Fibroblast of skin of abdomen (primary cell): Measurements from ENCODE around the gene ASF1B.
A peak's percentile ranks its signal among the peaks of the same experiment; 100 is the strongest.
"Not testable (repeated sequence)": the region's sequence is repeated elsewhere in the genome, so short reads cannot be mapped to it uniquely, and the experiment has no call there.

Experiments used
- DNase-seq: peaks from one replicate; pipeline ENCODE4 v3.0.0-alpha.2; 2013

Gene ASF1B

GRCh38 chr19:14159059-14159458 is 22.7 kb upstream of the ASF1B start:
- DNase-seq = no peak

DNA sequence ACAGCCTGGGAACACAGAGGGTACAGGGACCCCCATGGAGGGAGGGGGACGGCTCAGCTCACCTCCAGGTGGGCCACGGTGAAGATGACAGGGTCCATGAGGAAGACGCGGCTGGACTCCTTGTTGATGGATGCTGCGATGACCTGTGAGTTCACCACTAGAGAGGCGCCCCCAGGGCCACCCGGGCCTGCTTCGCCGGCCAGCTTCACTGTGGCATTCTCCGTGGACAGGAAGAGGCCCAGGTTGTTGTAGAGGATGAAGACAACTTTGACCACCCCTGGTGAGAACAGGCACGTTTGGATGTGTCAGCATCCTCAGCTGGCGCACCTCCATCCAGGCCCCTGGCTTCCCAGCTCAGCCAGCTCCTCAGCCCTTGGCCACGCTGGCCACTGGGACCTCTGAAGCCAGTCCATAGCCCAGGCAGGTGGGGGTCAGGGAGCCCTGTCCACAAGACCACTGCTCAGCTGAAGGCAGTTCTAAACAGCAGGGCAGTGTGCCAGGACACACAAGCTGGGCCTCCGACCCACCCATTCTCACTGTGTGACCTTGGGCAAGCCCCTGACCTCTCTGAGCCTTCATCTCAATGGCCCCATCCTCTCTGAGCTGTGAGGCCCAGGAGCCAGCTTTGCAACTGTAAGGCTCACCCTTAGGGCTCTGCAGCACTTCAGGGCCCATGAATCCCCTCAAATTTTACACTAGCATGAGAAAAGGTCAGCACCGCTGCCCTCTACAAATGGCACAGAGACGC is 22.1 kb upstream of the ASF1B start:
- no peak for DNase-seq

DNA sequence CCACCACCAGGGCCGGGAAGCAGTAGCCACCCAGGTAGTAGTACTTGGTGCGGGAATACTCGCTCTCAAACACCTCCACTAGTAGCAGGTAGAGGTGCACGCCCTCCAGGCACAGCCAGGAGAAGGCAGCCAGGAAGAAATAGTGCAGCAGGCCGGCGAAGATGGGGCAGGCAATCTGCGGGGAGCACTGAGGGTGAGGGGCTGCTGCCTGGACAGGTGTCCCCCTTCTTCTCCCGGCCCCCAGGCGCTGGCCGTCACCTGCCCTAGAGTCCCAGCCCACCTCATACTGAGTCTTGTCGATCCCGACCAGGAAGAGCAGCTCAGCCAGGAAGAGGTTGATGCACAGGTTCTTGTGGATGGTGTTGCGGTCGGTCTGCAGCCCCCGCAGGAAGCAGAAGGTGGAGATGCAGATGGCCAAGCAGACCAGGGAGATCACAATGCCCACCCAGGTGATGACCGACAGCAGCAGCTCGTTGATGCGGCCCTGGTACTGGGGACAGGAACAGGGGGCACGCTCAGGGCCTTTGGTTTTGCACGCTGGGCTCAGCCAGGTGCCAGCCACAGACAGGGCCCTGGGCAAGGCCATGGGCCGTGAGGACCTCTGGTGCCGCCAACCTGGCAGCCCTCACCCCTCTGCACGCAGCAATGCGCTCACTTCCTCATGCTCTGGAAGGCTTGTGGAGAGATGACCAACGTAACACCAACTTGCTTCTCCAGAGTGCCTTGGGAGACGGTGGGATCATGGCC is 20.8 kb upstream of the ASF1B start:
- DNase-seq = no peak

GRCh38 chr19:14156122-14156521 is 19.7 kb upstream of the ASF1B start:
- DNase-seq = no peak

DNA sequence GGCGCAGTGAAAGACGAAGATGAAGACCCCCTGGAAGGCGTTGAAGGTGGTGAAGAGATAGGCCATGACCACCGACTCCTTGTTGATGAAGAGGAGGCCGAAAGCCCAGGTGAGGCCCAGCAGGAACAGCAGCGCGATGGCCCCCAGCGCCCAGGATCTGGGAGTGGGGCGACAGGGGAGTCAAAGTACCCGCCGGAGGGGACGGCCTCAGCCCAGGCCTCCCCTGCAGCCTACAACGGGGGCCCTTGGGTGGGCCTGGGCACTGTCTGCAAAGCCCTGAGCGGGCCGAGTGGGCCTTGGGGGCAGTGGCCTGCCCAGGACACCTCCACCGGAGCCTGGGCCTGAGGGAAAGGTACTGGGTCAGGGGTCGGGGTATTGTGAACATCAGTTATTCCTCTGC is 19.0 kb upstream of the ASF1B start:
- no peak for DNase-seq

GRCh38 chr19:14152713-14153112 is 16.3 kb upstream of the ASF1B start:
- no peak for DNase-seq

DNA sequence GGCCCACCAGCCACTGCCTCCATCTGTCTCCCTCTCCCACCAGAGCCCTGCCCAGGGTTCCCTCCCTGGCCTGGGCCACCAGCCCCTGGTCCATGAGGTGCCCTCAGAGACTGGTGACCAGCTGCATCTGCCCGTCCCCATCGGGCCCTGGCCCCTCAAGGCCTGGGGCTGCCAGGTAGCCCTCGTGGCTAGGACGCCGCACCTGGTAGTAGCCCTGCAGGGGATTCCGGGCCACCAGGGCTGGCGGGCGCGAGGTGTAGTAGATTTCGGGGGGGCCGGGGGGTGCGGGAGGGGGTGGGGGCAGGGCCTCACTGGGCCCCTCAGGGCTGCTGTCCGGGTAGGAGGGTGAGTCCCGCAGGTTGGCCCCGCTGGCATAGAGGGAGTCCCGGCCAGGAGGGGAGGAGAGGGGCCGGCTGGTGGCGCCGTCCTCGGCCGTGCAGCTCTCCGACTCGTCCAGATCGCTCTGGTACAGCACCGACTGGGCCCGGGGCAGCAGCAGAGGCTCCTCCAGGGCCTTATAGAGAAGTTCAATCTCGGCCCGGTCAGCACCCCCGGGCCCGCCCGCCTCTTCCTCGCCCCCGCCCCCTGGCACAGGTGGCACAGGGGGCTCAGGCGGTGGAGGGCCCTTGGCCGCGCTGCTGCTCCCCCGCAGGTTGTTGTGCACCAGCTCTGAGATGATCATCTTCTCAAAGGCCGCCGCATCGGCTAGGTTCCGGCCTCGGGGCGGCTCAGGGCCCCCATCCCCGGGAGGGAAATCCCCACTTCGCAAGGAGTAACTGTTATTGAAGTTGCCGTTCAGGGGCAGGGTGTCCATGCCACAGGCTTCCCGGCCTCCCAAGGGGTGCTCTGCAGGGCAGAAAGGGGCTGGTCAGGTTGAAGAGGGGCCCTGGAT is 14.6 kb upstream of the ASF1B start:
- no peak for DNase-seq

GRCh38 chr19:14150041-14150769 is 13.8 kb upstream of the ASF1B start:
- no peak for DNase-seq

DNA sequence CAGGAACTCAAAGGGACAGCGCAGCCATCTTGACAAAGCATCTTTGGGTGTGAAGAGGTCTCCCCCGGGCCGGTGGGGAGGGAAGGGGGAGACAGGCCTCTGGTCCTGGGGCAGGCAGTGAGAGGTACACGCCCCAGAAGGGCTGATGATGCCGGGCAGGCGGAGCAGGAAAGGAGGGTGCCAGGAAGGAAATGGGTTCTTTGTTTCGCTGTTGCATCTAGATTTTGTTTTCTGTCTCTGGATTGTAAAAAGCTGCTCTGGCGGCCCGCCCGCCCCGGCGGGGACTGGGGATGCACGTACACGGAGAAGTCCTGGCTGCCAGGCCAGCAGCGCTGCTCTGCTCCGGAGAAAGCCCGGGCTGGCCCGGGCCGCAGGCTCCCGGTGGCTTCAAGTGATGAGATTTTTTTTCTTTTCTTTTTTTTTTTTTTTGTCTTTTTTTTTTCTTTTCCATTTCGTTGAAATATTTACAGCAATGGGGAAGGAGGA is 13.2 kb upstream of the ASF1B start:
- peak; percentile 28 for DNase-seq

- no peak for DNase-seq
These were observed 12.5 kb upstream of the ASF1B start for GRCh38 chr19:14148751-14149410.

DNA sequence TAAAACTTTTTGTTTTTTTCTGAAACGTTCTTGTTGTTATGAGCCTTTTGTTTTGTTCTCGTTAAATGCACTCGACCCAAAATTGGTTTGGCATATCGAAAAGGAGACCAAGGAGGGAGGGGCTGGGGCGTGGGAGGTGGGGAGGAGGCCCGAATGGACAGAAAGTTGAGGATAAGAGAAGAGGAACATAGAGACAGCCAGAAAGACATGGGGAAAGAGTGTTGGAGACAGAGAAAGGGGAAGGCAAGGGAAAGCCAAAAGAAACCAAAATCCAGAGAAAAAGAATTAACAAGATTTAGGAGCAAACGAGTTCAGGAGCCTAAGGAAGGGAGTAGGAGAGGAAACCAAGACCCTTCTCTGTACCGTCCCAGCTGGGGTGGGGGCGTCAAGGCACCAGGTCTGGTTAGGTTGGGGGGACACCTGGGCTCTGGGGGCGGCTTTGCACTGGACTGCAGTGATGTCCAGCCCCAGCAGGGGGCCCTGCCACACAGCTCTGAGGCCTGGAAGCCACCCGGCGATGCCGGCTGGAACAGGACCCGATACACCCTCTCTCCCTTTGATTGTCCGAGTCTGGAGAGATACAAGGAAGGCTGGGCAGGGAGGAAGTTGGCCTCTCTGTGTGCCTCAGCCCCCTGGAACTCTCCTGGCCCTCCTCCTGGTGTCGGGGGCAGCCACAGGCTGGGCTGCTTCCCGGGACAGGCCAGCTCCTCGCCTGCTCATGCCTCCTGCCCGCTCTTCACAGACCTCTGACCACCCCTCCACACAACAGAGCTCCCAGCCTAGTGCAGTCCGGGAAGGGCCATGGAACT is 11.6 kb upstream of the ASF1B start:
- peak; percentile 63 for DNase-seq

DNA sequence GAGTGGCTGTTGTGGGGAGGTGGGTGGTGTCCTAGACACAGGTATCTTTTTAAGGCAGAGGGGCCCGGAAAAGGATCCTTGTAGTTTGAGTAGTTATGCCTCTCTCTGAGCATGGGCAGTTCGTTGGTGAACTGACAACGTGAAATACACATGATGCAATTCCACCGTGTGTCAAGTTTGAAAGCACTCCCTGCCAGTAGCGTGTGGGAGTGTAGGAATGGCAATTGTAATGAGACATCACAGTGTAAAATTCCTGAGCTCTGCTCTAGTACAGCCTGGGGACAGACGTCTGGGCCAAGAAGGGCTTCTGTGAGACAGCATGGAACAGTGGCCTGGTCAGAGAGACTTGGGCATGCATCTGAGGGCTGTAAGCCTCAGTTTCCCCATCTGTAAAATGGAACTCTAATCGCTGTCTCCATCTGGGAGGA is 10.4 kb upstream of the ASF1B start:
- peak; percentile 86 for DNase-seq

DNA sequence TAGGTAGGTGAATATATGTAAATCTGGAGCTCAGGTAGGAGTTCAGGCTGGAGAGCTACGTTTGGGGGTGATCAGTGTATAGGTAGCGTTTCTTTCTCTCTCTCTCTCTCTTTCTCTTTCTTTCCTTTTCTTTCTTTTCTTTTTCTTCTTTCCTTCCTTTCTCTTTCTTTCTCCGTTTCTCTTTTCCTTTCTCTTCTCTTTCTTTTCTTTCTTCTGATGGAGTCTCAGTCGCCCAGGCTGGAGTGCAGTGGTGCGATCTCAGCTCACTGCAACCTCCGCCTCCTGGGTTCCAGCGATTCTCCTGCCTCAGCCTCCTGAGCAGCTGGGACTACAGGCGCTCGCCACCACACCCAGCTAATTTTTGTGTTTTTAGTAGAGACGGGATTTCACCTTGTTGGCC is 9.8 kb upstream of the ASF1B start:
- DNase-seq = not testable (repeated sequence)

DNA sequence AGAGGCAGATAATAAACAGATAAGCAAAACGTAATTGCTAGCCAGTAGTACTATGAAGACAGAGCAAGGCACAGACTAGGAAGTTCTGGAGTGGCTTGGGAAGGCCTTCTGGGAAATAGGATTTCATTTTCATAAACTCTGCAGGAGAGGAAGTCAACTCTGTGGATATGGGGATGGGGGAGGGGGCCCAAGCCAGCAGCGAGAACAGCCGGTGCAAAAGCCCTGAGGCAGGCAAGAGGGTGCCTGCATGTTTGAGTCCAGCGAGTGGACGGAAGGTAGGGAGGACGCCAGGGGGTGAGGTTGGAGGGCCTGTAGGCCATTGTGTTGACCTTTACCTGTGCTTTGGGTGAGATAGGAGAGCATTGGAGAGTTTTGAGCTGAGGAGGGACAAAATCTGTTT is 9.0 kb upstream of the ASF1B start:
- no peak for DNase-seq

DNA sequence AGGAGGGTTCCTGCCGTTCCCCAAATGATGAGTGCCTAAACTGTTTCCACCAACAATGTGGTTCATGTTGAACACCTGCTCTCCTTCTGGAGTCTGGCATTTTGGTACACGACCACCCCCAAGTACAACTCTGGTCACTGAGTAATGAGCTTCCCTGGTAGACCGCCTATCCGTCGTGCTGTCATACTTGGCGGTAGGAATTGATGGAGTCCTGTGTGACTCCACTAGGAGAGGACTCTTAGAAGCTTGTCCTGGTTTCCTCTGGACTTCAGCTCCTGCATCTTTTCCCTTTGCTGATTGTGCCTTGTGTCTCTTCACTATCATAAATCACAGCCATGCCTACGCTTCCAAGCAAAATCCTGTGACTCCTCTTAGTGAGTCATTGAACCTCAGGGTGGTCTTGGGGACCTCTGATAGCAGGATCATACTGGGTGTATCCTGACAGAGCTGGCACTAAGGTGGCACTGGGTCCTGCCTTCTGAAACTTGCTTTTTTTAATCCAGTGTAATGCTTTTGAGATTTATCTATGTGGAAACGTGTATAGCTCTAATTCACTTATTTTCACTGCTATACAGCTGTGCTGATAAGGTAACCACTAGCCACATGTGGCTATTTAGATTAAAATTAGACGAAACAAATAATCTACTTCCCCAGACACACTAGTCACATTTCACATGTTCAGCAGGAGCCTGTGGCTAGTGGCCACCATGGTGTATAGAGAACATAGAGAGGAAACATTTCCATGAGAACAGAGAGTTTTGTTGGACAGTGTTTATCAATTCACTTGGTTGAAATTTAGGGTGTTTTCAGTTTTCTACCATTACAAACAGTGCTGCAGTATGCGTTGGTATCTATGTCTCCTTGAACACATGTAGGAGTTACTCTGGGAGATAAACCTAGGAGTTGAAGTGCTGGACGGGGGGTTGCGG is 6.1 kb upstream of the ASF1B start:
- no peak for DNase-seq

- DNase-seq = no peak
These were observed 4.7 kb upstream of the ASF1B start for GRCh38 chr19:14141041-14141440.

DNA sequence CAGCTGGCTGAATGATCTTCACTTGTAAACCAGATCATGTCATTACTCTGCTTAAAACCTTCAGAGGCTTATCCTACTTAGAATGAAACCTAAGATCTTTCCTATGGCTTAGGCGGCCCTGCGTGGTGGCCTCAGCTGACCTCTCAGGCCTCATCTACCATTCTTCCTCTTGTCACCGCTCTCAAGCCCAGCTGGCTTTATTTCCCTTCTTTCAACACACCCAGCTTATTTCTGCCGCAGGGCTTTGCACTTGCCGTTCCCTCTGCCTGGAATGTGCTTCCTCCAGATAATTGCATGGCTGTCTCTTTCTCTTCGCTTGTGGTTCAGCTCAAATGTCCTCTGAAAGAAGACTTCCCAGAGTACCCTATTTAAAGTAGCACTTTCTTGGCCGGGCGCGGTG is 3.6 kb upstream of the ASF1B start:
- DNase-seq = no peak

DNA sequence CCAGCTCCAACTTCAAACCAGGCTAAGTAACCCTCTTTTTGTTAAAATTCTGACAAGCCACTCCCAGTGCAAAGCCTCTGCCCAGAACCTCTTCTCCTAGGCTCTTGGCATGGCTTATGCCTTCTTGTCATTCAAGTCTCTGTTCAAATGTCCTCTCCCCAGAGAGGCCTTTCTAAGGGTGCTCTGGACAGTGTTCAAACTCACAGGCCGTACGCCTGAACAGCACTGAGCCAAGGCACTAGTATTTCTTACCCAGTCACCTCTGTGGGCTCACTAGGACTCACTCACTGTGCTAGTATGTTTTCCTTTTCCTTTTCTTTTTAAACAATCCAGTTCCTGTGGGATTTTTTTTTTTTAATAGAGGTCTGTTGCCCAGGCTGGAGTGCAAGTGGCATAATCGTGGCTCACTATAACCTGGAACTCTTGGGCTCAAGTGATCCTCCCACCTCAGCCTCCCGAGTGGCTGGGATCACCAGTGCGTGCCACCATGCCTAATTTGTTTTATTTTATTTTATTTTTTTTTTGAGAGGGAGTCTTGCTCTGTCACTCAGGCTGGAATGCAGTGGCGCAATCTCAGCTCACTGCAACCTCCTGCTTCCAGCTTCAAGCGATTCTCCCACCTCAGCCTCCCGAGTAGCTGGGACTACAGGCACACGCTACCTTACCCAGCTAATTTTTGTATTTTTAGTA is 2.3 kb upstream of the ASF1B start:
- DNase-seq = no peak

GRCh38 chr19:14135985-14136508 is 342 bp downstream of the ASF1B start:
- DNase-seq = no peak
